ENCODE data around the gene TAF4B. TPM values are rescaled to one million over a fixed set of nuclear protein-coding genes. Genes with fewer than 3 reads are reported as not detected.

TAF4B gene
- total and polyA plus RNA-seq, 10 of the 15 experiments (the other 5 are each of a cell fraction or from before 2014, with no cell fraction given) = 2.3 to 15.0 (median 12.2) TPM

DNA sequence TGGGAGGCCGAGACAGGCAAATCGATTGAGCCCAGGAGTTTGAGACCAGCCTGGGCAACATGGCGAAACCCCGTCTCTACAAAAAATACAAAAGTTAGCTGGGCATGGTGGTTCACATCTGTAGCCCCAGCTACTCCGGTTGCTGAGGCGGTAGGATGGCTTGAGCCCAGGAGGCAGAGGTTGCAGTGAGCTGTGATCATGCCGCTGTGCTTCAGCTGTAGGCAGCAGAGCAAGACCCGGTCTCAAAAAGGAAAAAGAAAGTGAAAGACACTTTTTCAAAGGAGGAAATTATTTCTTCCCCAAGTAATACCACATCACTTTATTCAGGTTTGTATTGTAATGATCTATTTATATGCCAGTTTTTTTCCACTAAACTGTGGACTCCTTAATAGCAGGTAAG lies 35.7 kb upstream of the TAF4B start (continued):
- TF ChIP-seq RBBP5 (conservative IDR thresholded peaks at IDR 0.05) (no peak), ASH2L (IDR thresholded peaks at IDR 0.05; ENCODE audit: borderline replicate concordance, low read depth) (peak; percentile 87; the same call in 1 of the 2 replicates), PML (IDR thresholded peaks at IDR 0.05; ENCODE audit: low read length) (no peak), POLR2AphosphoS2 (IDR thresholded peaks at IDR 0.05; ENCODE audit: low read depth, low read length) (no peak), ATF7 (IDR thresholded peaks at IDR 0.05; ENCODE audit: low read depth) (peak; percentile 63; the same call in 1 of the 2 replicates), POLR2AphosphoS5 (IDR thresholded peaks at IDR 0.05; ENCODE audit: low read length) (no peak), CBX5 (IDR thresholded peaks at IDR 0.05; ENCODE audit: low read depth) (peak; percentile 47; the same call in 1 of the 2 replicates), IKZF2 (IDR thresholded peaks at IDR 0.05) (peak in 1 of 2 experiments; percentile 45; a peak in 2 of 4 replicates), ZNF274 (IDR thresholded peaks at IDR 0.05; ENCODE audit: insufficient read depth, insufficient read length) (no peak), SRF (IDR thresholded peaks at IDR 0.05; ENCODE audit: low read depth in 2 of 2, low read length in 2 of 2) (no peak), SMAD1 (IDR thresholded peaks at IDR 0.05; ENCODE audit: low read depth, partially characterized antibody) (no peak), TCF7 (IDR thresholded peaks at IDR 0.05; ENCODE audit: borderline replicate concordance) (peak; percentile 43; the same call in 1 of the 2 replicates), SUZ12 (IDR thresholded peaks at IDR 0.05; ENCODE audit: unreplicated experiment) (no peak), ZNF24 (IDR thresholded peaks at IDR 0.05) (0 out of 2 replicates have a peak, but pooled peaks have one; percentile 26), CHD2 (IDR thresholded peaks at IDR 0.05; ENCODE audit: borderline replicate concordance, low read depth, low read length) (no peak)
- TF ChIP-seq, protein P1, sequence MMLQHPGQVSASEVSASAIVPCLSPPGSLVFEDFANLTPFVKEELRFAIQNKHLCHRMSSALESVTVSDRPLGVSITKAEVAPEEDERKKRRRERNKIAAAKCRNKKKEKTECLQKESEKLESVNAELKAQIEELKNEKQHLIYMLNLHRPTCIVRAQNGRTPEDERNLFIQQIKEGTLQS (IDR thresholded peaks at IDR 0.05; ENCODE audit: borderline replicate concordance, extremely low read depth, low read depth, low read length) = no peak
- TF ChIP-seq, protein P2, sequence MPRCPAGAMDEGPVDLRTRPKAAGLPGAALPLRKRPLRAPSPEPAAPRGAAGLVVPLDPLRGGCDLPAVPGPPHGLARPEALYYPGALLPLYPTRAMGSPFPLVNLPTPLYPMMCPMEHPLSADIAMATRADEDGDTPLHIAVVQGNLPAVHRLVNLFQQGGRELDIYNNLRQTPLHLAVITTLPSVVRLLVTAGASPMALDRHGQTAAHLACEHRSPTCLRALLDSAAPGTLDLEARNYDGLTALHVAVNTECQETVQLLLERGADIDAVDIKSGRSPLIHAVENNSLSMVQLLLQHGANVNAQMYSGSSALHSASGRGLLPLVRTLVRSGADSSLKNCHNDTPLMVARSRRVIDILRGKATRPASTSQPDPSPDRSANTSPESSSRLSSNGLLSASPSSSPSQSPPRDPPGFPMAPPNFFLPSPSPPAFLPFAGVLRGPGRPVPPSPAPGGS (IDR thresholded peaks at IDR 0.05; ENCODE audit: borderline replicate concordance, insufficient read depth, low read depth, low read length, poor library complexity, severe bottlenecking) = no peak
- TF ChIP-seq, protein P3, sequence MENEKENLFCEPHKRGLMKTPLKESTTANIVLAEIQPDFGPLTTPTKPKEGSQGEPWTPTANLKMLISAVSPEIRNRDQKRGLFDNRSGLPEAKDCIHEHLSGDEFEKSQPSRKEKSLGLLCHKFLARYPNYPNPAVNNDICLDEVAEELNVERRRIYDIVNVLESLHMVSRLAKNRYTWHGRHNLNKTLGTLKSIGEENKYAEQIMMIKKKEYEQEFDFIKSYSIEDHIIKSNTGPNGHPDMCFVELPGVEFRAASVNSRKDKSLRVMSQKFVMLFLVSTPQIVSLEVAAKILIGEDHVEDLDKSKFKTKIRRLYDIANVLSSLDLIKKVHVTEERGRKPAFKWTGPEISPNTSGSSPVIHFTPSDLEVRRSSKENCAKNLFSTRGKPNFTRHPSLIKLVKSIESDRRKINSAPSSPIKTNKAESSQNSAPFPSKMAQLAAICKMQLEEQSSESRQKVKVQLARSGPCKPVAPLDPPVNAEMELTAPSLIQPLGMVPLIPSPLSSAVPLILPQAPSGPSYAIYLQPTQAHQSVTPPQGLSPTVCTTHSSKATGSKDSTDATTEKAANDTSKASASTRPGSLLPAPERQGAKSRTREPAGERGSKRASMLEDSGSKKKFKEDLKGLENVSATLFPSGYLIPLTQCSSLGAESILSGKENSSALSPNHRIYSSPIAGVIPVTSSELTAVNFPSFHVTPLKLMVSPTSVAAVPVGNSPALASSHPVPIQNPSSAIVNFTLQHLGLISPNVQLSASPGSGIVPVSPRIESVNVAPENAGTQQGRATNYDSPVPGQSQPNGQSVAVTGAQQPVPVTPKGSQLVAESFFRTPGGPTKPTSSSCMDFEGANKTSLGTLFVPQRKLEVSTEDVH (IDR thresholded peaks at IDR 0.05; ENCODE audit: low read depth, partially characterized antibody) = no peak
- TF ChIP-seq, protein P4, sequence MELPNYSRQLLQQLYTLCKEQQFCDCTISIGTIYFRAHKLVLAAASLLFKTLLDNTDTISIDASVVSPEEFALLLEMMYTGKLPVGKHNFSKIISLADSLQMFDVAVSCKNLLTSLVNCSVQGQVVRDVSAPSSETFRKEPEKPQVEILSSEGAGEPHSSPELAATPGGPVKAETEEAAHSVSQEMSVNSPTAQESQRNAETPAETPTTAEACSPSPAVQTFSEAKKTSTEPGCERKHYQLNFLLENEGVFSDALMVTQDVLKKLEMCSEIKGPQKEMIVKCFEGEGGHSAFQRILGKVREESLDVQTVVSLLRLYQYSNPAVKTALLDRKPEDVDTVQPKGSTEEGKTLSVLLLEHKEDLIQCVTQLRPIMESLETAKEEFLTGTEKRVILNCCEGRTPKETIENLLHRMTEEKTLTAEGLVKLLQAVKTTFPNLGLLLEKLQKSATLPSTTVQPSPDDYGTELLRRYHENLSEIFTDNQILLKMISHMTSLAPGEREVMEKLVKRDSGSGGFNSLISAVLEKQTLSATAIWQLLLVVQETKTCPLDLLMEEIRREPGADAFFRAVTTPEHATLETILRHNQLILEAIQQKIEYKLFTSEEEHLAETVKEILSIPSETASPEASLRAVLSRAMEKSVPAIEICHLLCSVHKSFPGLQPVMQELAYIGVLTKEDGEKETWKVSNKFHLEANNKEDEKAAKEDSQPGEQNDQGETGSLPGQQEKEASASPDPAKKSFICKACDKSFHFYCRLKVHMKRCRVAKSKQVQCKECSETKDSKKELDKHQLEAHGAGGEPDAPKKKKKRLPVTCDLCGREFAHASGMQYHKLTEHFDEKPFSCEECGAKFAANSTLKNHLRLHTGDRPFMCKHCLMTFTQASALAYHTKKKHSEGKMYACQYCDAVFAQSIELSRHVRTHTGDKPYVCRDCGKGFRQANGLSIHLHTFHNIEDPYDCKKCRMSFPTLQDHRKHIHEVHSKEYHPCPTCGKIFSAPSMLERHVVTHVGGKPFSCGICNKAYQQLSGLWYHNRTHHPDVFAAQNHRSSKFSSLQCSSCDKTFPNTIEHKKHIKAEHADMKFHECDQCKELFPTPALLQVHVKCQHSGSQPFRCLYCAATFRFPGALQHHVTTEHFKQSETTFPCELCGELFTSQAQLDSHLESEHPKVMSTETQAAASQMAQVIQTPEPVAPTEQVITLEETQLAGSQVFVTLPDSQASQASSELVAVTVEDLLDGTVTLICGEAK (IDR thresholded peaks at IDR 0.05; ENCODE audit: borderline replicate concordance) = no peak; the same call in 1 of the 2 replicates

Data from GM12878 (cell line).